Measurements from ENCODE around the gene IL9.

Gene IL9

DNA sequence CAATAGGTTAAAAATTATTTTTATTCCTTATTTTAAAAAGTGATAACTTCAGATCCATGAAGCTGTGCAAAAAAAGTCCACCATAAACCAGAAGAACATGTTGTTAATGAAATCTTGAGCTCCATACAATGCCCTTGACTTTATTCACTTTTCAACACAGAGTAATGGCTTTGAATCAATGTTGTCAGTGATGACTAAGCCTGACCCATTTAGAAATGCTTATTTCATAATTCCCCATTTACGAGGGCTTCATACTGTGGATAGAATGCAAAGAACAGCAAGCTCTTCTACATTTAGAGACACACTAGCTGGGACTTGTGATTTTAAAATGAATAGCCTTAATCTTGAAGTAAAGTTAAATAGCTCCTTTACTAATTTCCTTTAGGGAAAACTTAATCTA is 25.7 kb upstream of the IL9 start:
- Histone ChIP-seq H3K36me3 (ENCODE audit: insufficient read depth, low read length) (no peaks in the 10 kb centered on the region), H3K79me2 (ENCODE audit: insufficient read depth, low read length) (no peaks in the 10 kb centered on the region), H4K20me1 (ENCODE audit: insufficient read depth, low read length) (no peaks in the 10 kb centered on the region), H3K4me2 (ENCODE audit: low read length) (no peak overlapping the region), H3F3A (ENCODE audit: insufficient read depth, low read length) (no peaks in the 10 kb centered on the region), H3K4me3 (ENCODE audit: low read depth, low read length, poor library complexity, severe bottlenecking) (no peak overlapping the region), H3K9me2 (ENCODE audit: low read depth, low read length) (no peaks in the 10 kb centered on the region), H3K9ac (ENCODE audit: low read length) (no peak overlapping the region), H3K27ac (ENCODE audit: low read depth, low read length, poor library complexity, severe bottlenecking) (no peak overlapping the region), H3K27me3 (ENCODE audit: insufficient read depth, low read length) (no peaks in the 10 kb centered on the region), H3K4me1 (ENCODE audit: insufficient read depth, low read length, severe bottlenecking) (no peaks in the 10 kb centered on the region), H3K9me3 (ENCODE audit: low read length) (no peaks in the 10 kb centered on the region), H2AFZ (ENCODE audit: low read length) (no peak overlapping the region)
- TF ChIP-seq, protein P1, sequence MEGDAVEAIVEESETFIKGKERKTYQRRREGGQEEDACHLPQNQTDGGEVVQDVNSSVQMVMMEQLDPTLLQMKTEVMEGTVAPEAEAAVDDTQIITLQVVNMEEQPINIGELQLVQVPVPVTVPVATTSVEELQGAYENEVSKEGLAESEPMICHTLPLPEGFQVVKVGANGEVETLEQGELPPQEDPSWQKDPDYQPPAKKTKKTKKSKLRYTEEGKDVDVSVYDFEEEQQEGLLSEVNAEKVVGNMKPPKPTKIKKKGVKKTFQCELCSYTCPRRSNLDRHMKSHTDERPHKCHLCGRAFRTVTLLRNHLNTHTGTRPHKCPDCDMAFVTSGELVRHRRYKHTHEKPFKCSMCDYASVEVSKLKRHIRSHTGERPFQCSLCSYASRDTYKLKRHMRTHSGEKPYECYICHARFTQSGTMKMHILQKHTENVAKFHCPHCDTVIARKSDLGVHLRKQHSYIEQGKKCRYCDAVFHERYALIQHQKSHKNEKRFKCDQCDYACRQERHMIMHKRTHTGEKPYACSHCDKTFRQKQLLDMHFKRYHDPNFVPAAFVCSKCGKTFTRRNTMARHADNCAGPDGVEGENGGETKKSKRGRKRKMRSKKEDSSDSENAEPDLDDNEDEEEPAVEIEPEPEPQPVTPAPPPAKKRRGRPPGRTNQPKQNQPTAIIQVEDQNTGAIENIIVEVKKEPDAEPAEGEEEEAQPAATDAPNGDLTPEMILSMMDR (IDR thresholded peaks at IDR 0.05; ENCODE audit: low read length): no peak
- no peak for TF ChIP-seq EZH2 (IDR thresholded peaks at IDR 0.05; ENCODE audit: borderline replicate concordance, low read length)

DNA sequence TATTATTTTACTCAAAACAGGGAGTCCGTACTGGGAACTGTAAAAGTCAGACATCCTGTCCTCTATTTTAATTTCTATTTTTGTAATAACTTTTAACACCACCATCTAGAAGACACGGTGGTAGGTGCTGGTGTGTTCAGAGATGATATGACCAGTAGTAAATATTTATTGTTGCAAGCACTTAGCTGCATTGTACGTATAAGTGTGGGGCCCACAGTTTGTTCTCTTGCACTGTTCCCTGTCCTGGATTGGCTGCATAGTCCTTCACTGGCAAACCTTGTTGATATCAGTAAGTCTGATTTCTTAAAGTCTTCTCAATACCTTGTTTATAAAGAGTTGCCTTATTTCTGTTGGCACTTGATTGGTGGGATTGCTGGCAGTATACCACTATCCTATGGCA is 24.6 kb upstream of the IL9 start:
- Histone ChIP-seq H4K20me1 (ENCODE audit: insufficient read depth, low read length) (no peaks in the 10 kb centered on the region), H3K36me3 (ENCODE audit: insufficient read depth, low read length) (no peaks in the 10 kb centered on the region), H3K9me2 (ENCODE audit: low read depth, low read length) (no peaks in the 10 kb centered on the region), H3K4me1 (ENCODE audit: insufficient read depth, low read length, severe bottlenecking) (no peaks in the 10 kb centered on the region), H3K9ac (ENCODE audit: low read length) (no peak overlapping the region), H3K27ac (ENCODE audit: low read depth, low read length, poor library complexity, severe bottlenecking) (no peak overlapping the region), H2AFZ (ENCODE audit: low read length) (no peak overlapping the region), H3K27me3 (ENCODE audit: insufficient read depth, low read length) (no peaks in the 10 kb centered on the region), H3K4me3 (ENCODE audit: low read depth, low read length, poor library complexity, severe bottlenecking) (no peak overlapping the region), H3F3A (ENCODE audit: insufficient read depth, low read length) (no peaks in the 10 kb centered on the region), H3K79me2 (ENCODE audit: insufficient read depth, low read length) (no peaks in the 10 kb centered on the region), H3K9me3 (ENCODE audit: low read length) (no peaks in the 10 kb centered on the region), H3K4me2 (ENCODE audit: low read length) (no peak overlapping the region)
- TF ChIP-seq EZH2 (IDR thresholded peaks at IDR 0.05; ENCODE audit: borderline replicate concordance, low read length): no peak
- TF ChIP-seq, protein P1 (IDR thresholded peaks at IDR 0.05; ENCODE audit: low read length): no peak

DNA sequence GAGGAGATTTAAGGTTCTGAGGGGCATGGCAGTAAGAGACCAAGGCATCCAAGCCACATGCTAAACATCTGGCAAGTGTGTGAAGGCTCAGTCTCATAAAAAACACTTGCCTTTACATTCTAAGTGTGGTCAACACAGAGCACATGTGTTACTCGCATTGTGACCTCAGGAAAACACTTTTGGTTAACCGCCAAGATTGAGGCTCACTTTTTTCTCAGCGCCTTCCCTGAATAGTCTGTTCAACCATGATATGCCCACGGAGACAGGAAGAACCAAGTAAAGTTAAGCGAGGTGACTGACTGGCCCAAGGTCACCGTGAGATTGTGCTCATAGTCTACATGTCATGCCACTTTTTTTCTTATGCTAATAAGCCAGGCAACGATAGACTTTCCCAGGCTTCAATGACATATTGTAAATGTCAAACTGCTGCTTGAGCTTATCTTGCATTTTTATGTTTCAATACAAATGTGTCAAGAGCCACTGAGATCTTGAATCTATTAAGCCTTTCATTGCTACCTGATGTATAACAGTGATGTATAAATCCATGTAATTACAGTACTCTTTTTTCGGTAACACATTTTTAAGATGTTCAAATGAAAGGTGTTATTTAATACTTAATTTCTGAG is 21.1 kb upstream of the IL9 start:
- no peak overlapping the region for H3K4me3 ChIP-seq (ENCODE audit: low read depth, low read length, poor library complexity, severe bottlenecking)
- H3K79me2 ChIP-seq (ENCODE audit: insufficient read depth, low read length): no peaks in the 10 kb centered on the region
- H3K27ac ChIP-seq (ENCODE audit: low read depth, low read length, poor library complexity, severe bottlenecking): no peak overlapping the region
- H4K20me1 ChIP-seq (ENCODE audit: insufficient read depth, low read length): no peaks in the 10 kb centered on the region
- TF ChIP-seq, protein P1 (IDR thresholded peaks at IDR 0.05; ENCODE audit: low read length): no peak
- TF ChIP-seq EZH2 (IDR thresholded peaks at IDR 0.05; ENCODE audit: borderline replicate concordance, low read length): no peak
- H2AFZ ChIP-seq (ENCODE audit: low read length): no peak overlapping the region
- H3K27me3 ChIP-seq (ENCODE audit: insufficient read depth, low read length): no peaks in the 10 kb centered on the region
- H3K36me3 ChIP-seq (ENCODE audit: insufficient read depth, low read length): no peaks in the 10 kb centered on the region
- H3F3A ChIP-seq (ENCODE audit: insufficient read depth, low read length): no peaks in the 10 kb centered on the region
- no peaks in the 10 kb centered on the region for H3K9me3 ChIP-seq (ENCODE audit: low read length)
- no peaks in the 10 kb centered on the region for H3K4me1 ChIP-seq (ENCODE audit: insufficient read depth, low read length, severe bottlenecking)
- no peaks in the 10 kb centered on the region for H3K9me2 ChIP-seq (ENCODE audit: low read depth, low read length)
- H3K4me2 ChIP-seq (ENCODE audit: low read length): no peak overlapping the region
- H3K9ac ChIP-seq (ENCODE audit: low read length): no peak overlapping the region

All from OCI-LY1 (cell line).